VCaP (cell line): ENCODE data around the gene SH2B3.

Source experiments
- H3K27ac ChIP-seq: fragments of 450-650 bp; 2 replicates; pipeline ENCODE4 v1.5.1; 2017
- TF ChIP-seq, protein P1 (sequence below): fragments of 450-650 bp; conservative IDR thresholded peaks from 2 replicates; pipeline ENCODE4 v1.5.1; 2017; ENCODE audit warnings: mild to moderate bottlenecking, moderate library complexity

Gene SH2B3

DNA sequence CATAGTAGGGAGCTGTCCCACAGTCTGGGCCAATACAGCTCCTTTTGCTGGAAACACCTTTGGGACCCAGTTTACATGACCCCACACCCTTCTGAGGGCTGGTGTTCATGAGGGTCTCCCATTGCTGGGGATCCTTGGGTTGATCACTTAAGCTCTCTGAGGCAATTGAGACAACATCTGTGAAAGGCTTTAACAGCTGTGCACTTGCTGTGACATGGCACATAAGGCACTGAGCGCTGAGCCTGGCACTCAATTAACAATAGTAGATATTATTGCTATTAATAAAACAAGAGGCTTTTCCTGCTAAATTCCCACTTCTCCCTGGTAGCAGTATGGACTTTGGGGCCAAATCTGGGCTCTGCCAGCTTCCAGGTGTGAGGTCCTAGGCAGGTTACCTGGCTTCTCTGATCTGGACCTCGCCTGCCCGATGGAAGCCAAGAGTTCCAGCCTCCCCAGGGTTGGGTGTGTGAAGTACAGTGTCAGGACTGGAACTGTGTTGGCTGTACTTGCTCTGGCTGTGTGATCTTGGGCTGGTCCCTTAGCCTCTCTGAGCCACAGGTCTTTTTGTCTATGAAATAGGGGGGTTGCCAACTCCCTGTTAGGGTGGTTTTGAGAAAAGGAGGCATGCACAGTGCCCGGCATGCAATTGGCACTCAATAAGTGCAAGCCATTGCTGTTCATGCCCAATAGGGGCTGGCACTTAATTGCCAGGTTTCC, 3.1 kb downstream of the SH2B3 start:
- H3K27ac ChIP-seq = no peak overlapping the region
- TF ChIP-seq, protein P1, sequence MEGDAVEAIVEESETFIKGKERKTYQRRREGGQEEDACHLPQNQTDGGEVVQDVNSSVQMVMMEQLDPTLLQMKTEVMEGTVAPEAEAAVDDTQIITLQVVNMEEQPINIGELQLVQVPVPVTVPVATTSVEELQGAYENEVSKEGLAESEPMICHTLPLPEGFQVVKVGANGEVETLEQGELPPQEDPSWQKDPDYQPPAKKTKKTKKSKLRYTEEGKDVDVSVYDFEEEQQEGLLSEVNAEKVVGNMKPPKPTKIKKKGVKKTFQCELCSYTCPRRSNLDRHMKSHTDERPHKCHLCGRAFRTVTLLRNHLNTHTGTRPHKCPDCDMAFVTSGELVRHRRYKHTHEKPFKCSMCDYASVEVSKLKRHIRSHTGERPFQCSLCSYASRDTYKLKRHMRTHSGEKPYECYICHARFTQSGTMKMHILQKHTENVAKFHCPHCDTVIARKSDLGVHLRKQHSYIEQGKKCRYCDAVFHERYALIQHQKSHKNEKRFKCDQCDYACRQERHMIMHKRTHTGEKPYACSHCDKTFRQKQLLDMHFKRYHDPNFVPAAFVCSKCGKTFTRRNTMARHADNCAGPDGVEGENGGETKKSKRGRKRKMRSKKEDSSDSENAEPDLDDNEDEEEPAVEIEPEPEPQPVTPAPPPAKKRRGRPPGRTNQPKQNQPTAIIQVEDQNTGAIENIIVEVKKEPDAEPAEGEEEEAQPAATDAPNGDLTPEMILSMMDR = no peak

DNA sequence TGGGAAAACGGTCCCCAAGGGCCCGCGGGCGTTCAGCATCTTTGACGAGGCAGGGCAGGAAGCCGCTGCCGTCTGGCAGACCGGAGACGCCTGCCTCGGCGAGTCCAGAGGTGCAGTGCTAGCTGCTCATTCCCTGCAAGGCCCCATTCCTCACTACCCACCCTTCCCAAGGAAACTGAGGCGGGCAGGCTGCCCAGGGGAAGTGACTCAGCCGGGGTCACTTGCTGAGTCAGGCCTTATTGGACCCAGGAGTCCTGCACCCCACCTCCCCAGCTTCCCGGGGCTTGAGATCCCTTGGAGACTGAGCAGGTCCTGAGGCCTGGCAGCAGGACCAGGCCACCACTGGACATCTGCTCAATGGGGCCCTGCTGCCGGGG, 3.7 kb downstream of the SH2B3 start:
- H3K27ac ChIP-seq = no peak overlapping the region
- TF ChIP-seq, protein P1 = no peak

DNA sequence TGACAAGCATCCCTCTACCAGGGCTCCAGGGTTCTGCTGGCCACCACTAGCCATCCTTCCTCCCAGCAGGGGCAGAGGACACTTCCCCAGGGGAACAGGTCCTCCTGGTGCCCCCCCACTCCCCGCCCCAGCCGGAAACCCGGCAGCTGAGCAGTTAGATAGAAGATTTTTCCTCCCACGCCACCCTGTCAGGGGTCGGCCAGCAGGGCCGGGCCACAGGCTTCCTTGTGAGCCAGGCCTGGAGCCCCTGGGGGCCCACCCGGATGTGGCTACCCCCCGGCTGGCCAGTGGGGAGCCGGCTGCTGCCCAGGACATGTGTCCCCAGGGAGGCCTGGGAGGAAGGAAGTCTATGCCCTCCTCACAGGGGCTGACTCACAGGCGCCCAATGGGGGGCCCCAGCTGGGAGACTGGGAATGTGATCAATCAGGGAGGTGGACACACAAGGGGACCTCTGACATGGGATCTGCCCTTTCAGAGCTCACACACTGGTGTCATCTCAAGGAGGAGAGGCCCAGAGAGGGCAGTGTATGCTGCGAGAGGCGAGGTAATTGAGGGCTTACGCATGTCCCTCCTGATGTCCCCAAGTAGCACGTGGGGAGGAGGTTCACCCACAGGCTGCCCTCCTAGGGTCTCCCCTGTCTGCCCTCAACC, 4.2 kb downstream of the SH2B3 start:
- TF ChIP-seq, protein P1 = no peak
- peak overlapping the region; percentile 29; the same call in 1 of the 2 replicates for H3K27ac ChIP-seq

DNA sequence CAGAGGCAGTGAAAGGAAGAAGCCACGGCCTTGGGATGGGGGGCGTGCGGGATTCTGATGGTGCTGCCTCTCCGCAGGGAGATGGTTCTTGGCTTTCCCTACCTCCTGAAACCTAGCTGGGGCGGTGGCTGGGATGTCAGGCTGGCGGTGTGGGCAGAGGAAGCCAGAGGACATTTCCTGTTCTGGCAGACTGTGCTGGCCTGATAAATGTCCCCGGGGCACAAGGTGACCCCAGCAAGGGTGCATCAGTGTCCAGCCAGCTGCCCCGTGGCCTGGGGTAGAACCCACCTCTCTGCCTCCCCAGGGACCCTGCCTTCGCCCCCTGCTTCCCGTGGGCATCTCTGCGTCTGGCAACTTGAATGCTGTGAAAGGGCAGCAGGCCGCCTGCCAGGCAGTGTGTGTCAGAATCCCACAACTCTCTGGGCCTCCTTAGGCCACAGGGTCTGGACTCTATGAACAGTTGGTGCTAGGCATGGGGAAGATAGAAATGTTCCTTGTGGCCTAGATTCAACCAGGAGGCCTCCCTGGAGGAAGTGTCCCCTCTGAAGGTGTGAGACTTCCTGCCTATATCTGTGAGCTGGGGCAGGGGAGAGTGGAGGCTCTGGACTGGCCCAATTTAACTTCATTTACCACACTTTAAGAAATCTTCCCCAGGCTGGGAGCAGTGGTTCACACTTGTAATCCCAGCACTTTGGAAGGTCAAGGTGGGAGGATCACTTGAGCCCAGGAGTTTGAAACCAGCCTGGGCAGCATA, 4.9 kb downstream of the SH2B3 start:
- TF ChIP-seq, protein P1 = no peak
- H3K27ac ChIP-seq = peak overlapping the region; percentile 29; the same call in 1 of the 2 replicates

DNA sequence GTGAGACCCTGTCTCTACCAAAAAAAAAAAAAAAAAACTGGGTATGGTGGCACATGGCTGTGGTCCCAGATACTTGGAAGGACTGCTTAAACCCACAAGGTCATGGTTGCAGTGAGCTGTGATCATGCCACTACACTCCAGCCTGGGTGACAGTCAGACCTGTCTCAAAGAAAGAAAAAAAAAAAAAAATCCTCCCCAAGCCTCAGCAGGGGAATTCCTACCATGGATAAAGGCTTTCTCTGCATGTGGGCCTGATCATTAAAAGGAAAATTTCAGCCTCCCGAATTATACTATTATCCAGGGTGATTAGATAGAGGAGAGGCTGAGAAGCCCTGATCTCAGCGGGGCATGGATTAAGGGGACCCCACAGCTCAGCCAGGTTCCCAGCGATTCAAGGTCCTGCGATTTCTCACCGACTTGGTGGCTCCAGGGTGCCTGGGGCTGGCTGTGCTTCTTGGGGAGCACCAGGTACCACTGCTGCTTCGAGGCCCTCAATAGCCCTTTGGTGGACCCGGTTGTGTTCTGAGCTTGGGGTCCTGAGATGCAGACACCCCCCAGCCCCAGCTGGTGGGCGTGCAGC, 5.6 kb downstream of the SH2B3 start:
- TF ChIP-seq, protein P1 = no peak
- no peak overlapping the region for H3K27ac ChIP-seq

DNA sequence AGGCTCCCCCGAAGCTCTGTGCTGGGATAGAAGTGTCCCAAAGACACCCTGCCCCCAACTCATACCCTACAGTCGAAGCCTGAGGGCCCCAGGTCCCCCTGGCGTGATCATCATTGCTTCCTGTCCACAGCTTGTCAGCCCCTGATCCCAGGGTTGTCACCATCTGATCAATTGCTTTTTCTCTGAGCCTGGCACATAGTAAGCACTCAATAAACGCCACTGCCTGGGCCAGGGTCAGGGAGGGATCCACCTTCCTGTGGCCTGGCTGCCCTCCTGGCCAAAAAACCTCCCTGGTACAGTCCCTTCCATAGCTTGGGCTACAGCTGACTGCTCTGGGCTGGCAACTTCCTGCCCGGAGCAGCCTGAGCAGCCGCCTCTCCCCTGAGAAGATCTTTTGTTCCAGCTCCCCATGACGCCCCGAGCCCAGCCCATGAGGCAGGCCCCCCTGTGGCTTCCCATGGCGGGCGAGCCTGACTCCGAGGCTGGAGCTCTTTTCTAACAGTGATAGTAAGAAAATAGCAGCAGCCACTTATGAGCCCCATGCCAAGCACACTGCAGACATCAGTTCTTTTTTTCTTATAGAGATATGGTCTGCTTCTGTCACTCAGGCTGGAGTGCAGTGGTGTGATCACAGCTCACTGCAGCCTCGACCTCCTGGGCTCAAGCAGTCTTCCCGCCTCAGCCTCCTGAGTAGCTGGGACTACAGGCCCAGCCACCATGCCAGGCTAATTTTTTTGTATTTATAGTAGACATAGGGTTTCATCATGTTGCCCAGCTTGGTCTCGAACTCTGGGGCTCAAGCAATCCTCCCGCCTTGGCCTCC, 6.5 kb downstream of the SH2B3 start:
- no peak overlapping the region for H3K27ac ChIP-seq
- TF ChIP-seq, protein P1 = no peak
